ENCODE data around the gene PUM1.

The PUM1 gene

DNA sequence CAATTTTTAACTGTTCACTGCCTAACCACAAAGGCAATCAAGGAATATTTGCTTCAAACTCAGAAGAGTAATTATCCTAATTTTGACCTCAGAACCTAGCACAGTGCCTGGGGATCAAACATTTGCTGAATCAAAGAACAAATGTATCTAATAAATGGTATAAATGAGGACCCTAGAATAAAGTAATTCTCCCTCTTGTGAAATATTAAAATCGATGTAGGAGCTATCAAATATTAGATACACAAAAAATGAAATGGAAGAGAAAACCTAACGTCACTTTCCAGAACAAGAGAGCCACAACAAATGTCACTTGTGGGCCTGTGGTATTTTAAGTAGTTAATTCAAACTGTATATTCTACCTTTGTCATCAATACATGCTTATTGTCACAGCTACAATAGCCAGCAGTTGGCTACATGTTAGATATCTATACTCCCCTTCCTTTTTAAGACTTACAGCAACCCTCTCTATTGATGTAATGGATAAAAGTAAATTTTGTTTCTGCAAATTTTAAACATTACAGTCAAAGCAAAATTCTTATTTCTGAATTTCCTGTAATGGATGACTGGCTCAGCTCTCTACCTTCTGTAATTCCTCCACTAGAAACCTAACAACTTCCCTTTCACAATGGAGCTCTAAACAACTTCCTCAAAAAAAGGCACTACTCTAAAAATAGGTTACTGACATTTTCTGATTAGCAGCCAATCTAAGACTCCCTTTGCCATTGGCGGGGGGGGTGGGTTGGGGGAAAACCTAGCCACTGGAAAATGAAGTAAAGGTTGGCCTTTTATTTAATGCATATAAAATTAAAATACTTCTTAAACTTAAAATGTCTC, 37.6 kb downstream of the PUM1 start:
- no peak for DNase-seq

DNA sequence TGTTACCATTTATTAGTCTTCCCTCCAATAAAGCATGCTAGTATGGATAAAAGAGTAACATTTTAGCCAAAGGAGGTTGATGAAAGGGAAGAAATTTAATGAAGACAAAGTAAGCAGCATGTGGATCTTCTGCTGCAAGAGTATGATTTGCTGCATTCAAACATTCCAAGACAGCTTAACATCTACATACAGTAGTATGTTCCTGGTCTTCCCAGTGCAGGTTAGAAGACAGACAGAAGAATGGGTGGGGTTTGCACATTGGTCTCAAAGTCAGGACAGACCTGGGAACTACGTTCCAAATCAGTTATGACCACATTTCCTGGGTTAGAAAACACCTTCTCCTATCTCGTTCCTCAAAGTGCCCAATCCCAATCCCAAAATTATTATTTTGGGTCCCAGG, 43.3 kb downstream of the PUM1 start:
- no peak for DNase-seq

DNA sequence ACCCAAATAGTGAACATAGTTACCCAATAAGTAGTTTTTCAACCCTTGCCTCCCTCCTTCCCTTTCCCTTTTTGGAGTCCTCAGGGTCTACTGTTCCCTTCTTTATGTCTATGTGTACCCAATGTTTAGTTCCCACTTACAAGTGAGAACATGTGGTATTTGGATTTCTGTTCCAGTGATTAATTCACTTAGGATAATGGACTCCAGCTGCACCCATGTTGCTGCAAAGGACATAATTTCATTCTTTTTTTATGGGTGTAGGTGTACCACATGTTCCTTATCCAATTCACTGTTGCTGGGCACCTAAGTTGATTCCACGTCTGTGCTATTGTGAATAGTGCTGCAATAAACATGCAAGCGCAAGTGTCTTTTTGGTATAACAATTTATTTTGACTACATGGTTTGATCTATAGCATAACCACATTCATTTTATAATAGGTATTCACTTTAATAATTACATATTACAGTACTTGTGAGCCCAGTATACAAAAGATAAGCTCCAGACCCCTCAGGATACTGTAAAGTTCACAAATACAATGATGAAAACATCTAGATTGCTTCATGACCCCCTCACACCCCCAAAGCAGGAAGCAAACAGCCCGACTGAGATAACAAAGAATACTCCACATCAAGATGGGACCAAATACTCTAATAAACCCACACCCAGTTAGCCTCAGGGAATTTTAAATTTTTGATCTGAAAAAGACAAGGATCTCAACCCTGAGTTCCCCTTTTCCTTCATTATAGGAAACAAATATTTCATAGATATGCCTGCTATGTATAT, 45.3 kb downstream of the PUM1 start:
- no peak for DNase-seq

DNA sequence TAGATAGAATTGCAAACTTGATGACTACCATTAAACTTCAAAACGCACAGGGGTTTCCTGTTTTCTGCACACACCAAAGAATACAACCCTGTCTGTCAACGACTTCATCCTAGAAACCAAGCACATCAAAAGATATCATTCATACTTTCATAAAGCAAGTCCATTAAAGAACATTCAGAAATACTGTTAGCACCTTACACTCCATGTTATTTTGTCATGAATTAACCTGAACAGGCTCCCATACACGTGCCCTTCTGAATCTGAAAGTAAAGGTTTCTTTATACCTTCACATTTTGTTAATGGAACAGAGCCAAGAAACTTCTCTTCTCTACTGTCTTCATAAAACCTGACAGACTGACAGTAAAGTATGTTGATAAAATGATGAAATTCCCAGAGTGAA, 46.1 kb downstream of the PUM1 start:
- DNase-seq: no peak

DNA sequence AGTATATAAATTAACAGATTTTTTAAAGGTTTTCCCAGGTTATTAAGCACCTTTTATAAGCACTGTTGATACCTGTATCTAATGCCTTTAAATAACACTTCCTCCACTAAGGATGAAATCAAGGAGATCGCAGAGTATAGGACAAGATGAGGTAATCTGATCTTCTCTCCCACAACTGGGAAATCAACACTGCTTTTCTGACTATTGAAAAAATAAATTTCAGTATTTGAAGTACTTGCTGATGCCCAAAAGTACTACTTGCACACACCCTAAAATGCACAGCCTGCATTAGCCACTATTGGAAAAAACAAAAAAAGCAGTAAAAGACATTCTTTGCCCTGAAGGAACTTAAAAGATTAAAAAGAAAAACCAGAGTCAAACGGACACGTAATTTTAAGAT, 48.6 kb downstream of the PUM1 start:
- DNase-seq: no peak

DNA sequence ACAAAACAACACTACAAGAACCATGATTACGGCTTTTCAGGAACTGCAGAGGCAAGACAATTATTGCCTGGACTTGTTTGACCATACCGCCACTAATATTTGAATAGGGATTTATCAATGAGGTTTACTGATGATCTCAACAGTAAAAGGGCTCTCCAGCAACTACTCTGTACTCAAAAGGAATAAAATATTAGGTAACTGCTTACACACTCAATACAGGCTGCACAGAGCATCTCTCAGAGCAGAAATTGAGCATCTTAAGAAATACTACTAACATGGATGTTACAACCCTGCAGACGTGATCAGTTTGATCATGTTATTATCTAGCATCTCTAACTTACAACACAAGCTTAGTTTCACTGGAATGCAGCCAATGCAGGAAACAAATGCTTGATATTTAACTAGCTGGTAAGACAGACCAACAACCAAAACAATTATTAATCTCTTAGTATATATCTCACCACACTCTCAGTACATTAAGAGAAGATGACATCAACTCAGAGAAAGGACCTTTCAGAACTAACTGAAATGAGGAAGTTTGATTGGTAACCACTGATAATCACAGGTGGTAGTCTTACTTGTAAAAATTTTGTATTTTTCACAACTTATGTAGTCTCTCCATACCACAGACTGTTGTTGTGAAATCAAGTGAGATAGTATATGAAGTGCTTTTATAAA, 52.2 kb downstream of the PUM1 start:
- DNase-seq: no peak

DNA sequence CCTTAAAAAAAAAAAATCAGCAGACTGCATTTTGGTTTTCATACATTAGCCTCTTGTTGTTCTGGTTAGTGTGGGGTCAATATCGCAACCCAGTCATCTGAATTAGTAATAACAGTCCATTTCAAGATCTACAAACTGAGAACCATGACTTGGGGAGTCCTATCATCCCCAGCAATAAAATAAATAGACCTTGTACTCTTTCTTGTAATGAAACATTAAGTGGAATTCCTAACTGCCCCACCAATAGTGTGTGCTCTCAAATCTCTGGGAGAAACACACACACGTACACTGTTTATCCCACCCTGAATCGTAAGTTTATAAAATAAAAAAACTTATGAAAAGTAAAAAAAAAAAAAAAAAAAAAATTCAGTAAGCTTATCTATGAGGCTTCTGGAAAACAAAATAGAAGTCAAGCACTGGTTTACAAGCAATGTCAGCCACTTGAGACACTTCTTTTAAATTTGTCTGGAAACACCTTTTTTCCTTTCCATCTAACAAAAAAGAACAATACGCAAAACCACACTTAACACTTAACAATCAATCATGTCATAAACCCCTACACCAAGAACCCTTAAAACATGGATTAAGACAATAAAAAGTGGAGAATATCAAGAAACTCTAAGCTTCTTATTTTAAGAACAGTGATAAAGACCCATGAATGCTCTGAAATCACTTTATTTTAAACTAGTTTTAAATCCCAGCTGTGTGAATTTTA, 53.1 kb downstream of the PUM1 start:
- no peak for DNase-seq

DNA sequence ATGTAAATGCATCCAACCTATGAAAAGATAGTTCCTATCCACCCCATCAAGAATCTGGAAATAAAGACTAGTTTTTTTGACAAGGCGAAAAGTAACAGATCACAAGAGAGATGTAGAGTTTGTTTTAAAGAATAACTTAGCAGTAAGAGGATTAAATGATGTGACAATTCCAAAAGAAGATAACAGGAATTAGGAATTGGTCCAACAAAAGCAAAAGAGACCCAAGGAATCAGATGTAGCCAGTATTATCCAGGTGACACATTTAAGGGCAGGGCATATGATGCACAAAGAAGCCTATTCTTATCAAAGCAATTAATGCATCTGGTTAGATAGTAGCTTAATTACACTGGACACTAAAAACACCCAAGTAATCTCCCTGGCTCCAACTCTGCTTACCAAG, 53.8 kb downstream of the PUM1 start:
- no peak for DNase-seq

DNA sequence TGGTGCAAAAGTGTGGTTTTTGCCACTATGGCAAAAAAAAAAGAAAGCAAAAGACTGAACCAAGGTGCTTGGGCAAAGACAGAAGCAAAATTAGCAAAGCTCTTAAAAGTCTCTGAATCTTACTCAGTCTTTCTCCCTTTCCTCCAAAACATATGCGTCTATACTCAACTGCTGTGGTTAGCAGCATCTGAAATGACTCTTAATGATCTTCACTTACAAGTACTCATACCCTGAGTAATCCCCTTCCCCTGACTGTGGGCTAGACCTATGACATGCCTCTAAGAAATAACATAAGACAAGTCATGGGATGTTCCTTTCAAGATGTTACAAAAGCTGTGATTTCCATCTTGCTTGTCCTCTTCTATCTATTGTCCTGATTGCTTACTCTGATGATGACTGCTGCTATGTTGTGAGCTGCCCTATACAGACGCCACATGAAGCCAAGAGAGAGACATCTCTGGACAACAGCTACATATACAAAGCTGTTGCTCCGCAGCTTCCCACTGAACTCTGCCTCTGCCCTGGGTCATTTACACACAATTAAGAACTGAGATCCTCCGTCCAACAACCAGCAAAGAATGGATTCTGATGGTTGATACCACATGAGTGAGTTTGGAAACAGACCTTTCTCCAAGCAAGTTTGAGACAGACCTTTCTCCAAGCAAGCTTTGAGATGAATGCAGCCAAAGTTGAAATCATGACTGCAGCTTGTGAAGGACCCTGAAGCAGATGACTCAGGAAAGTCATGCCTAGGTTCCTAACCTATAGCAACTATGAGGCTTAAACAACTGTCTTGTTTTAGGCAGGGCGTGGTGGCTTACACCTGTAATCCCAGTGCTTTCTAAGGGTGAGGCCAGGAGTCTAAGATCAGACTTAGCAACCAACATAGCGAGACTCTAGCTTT, 55.2 kb downstream of the PUM1 start:
- no peak for DNase-seq

DNA sequence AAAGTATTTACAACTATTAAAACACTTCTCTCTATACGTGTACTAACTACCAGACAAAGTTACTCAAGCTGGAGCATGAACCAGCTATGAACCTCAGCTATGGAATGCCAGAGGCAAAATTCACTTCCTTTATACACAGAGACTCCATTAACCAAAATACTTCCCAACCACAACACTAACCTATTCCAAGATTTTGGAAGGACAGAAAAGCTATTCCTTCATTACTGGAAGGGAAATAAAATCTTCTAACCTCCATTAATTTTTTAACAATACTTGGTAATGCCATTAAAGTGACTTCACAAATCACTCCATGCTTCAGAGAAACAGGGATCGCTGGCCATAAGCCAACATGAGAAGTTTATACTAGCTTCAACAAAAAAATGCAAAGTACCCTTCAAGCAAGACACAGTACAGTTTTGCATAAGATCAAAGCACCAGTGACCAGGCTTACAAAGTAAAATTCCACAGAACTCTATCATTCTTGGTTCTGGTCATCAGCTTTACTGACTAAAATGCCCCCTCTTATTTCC, 58.0 kb downstream of the PUM1 start:
- no peak for DNase-seq

DNA sequence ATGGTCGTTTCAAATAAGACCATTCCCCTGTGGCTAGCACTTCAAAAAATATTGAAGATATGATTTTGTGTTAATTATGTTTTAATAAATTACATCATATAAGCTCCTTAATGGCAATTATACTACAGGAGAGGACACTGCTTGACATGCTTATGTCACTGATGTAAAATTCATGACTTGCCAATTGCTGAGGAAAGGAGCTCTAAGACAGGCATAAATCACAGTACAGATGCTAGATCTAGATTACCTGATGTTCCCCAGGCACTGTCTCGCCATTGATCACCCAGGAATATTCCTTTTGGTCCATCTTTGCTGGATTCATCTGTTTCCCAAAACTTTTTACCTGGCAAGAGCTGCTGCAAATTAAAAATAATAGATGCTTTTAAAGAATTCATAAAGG, 58.8 kb downstream of the PUM1 start:
- DNase-seq: no peak

DNA sequence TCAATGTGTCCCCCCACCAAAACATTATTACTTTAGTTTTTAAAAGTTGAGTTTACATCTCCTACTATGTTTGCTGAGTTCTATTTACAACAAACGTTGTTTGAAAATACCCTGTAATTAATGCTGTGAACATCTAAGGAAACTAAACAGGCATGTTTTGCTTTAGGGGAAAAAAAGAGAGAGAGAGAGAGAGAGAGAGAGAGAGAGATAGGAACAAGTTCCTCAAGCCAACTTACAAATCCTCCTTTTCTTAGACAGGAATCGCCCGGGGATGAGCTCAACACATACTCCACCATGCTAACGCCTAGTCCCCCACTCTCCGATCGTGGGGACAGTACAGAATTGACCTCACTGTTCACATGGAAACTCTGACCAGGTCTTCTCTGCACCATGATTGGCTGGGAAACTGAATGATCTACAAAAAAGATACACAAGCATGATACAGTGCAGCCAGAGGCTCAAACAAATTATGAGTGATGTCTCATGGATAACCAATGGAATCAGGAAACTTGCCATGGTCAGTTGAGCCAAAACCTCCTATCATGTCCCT, 59.8 kb downstream of the PUM1 start:
- no peak for DNase-seq

DNA sequence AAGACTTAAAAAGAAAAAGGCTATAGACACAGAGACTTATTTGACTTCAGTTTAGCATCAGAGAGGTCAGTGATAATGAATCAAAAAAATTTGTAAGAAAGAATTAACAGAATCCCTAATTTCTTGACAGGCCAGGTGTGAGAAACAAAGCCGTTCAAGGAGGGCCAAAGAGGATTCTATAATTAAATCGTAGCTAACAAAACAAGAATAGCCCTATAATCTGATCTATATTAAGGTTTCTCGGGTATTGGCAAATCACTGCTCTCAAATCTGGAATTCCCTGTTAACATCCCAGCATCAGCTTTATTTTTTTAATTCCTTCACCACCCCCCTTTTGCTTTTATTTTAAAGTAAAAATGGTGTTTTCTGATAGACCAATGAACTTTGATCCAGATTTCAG, 60.3 kb downstream of the PUM1 start:
- DNase-seq: no peak

DNA sequence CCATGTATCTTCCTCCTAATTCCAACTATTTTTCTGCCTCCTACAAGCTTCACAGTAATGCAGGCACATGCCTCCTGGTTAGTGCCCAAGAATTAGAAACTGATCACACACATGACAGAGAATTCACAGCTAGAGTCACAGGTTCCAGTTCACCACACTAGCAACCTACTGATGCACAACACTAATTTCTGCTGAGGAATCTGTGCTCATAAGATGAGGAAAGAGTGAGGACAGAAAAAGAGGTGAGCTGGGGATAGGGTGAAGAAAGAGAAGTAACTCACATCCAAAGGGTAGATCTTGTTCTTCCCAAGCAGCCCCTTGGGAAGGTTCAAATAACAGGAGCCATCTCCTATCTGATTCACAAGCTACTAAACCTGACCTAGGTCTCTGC, 61.3 kb downstream of the PUM1 start:
- DNase-seq: no peak

DNA sequence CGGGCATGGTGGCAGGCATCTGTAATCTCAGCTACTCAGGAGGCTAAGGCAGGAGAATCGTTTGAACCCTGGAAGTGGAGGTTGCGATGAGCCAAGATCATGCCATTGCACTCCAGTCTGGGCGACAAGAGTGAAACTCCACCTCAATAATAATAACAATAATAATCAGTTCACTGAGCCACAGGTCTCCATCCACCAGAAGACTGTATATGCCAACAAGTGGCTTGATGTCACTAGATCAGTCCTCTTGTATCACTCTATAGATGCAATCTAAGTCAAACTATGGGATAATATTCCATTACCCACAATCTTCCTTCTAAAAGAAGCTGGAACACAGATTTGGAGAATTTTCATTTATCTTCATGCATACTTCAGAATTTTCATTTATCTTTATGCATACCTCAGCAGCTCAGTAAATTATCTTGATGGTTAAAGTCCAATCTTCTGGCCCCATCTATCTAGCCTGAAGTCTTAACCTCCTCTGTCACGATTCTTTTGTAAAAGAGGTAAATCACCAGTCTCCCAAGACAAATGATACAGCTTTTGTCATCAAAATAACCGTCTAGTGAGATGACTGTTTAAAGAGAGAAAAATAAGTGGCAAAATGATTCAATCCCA, 61.8 kb downstream of the PUM1 start:
- DNase-seq: no peak

DNA sequence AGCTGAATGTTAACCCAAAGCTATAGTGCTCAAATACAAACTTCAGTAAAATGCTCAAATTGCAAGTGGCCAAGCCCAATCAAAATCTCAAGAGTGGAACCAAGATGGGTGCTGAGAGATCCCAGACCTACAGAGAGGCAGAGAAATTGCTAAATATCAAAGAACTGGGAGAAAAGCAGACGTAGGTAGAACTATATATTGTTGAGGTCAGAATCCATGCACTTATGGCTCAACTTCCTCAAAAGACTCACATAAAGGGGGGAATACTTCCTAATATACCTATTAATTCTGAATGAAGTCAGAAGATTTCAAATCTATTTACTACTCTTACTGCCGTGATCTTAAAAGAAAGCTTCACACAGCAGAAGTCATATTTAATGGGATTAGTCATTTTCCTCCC, 65.2 kb downstream of the PUM1 start:
- DNase-seq: no peak

DNA sequence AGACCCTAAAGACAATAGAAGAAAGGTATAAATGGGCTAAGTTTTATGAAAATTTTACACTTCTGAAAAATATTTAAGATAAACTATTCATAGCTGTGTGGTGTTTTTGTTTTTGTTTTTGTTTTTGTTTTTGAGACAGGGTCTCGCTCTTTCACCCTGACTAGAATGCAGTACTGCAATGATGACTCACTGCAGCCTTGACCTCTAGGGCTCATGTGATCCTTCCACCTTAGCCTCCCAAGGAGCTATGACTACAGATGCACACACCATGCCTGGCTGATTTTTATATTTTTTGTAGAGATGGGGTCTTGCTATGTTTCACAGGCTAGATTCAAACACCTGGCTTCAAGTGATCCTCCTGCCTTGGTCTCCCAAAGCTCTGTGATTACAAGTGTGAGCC, 66.6 kb downstream of the PUM1 start:
- DNase-seq: no peak

DNA sequence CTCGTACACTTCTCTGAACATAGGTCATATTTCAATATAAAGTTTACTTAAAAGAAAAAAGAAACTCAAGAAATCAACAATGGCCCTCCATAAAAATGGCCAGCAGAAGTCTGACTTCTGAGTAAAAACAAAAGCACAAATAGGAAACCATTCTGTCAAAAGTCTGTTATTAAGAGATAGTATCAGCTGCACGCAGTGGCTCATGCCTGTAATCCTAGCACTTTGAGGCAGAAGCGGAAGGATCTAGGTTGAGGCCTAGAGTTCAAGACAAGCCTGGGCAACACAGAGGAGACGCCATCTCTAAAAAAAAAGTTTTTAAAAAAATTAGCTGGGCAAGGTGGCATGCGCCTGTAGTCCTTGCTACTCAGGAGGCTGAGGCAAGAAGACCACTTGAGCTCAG, 67.3 kb downstream of the PUM1 start:
- no peak for DNase-seq

DNA sequence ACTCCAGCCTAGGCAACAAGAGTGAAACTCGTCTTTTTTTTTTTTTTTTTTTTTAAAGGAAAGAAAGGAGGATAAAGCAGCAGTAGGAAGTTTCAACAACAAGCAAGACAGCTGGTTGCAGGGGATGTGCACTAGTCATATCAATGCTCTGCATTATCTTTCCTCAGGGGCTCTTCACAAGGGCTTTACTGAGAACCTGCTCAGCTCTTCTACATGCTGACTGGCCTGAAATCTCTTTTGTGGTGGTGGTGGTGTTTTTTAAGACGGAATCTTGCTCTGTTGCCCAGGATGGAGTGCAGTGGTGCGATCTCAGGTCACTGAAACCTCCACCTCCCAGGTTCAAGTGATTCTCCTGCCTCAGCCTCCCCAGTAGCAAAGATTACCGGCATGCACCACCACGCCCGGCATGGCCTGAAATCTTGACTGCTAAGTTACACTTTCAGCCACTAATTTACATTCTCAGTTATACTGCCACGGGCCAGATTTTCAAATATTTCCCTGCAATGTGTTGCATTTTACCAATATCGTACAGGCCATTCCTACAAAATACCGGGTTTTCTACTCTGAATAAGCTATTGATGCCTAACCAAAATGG, 68.0 kb downstream of the PUM1 start:
- DNase-seq: no peak

DNA sequence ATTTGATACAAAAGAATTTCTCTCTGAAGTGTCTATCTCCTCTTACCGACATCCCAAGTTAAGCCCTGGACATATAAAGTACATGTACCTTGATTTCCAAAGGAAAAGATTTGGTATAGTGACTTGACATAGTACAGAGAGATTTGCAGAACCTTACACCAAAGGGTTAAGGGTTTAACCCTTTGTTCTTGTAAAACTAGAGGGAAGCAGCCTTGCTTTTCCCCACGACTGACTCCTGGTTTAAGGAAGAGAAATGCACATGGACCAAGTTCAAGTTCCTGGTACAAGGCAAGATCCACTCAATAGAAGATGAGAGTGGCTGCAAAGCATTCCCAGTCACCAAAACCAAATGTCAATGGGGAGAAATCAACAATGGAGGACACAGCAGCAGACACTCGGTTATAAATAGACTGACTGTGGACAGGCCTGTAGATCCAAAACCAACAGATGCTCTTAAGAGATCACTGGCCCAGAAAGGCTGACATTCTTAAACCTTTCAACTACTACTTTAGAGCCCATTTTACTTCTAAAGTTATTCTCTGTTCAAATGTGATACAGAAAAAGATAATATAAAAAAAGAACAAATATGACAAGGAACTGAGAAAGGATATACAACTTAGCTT, 69.4 kb downstream of the PUM1 start:
- DNase-seq: no peak
